GM12801 (cell line): ENCODE data around the gene EVPL.

ENCODE experiments used
- CTCF ChIP-seq: IDR thresholded peaks from one replicate; pipeline ENCODE4 v1.5.1; 2011; ENCODE audit warnings: control low read depth; ENCODE audit not compliant: insufficient read length; ENCODE audit errors: extremely low read depth

EVPL gene

GRCh38 chr17:76008630-76009425 is 18.3 kb downstream of the EVPL start:
- no peak for TF ChIP-seq CTCF

GRCh38 chr17:76008208-76008607 is 18.9 kb downstream of the EVPL start:
- TF ChIP-seq CTCF, result no peak

- no peak for TF ChIP-seq CTCF
Observed at GRCh38 chr17:76007850-76008165, 19.3 kb downstream of the EVPL start.

- TF ChIP-seq CTCF, result no peak
Observed at GRCh38 chr17:76007131-76007849, 19.8 kb downstream of the EVPL start.

GRCh38 chr17:76005263-76006149 is 21.6 kb downstream of the EVPL start:
- TF ChIP-seq CTCF, result no peak

GRCh38 chr17:76004750-76005262 is 22.3 kb downstream of the EVPL start:
- no peak for TF ChIP-seq CTCF

- no peak for TF ChIP-seq CTCF
Observed at GRCh38 chr17:76003915-76004314, 23.2 kb downstream of the EVPL start.
